Uterus (tissue), 4 donors: Measurements from ENCODE around the gene ZSCAN1. TPM values are rescaled to one million over a fixed set of nuclear protein-coding genes. Genes with fewer than 3 reads are reported as not detected.

Experiments used
- DNase-seq, 2 donors: peaks; one replicate each; pipeline ENCODE4 v3.0.0-alpha.2; 2019 to 2020
- H3K27ac ChIP-seq, 2 donors: fragments of 200-600 bp; sonication (generic); 1 replicate in 1 of 2; 2 replicates in 1 of 2; pipeline ENCODE4 v1.5.1; 2016 to 2018
- H3K27me3 ChIP-seq, 2 donors: fragments of 200-600 bp; sonication (generic); one replicate each; pipeline ENCODE4 v1.5.1; 2018 to 2019; ENCODE audit warnings: control low read depth in 1 of 2
- H3K36me3 ChIP-seq, 2 donors: fragments of 200-600 bp; sonication (generic); one replicate each; pipeline ENCODE4 v1.5.1; 2019; ENCODE audit warnings: control low read depth in 1 of 2
- H3K4me1 ChIP-seq, 2 donors: fragments of 200-600 bp; sonication (generic); one replicate each; pipeline ENCODE4 v1.5.1; 2018 to 2019; ENCODE audit warnings: control low read depth in 1 of 2
- H3K4me3 ChIP-seq, 2 donors: fragments of 200-600 bp; sonication (generic); 1 replicate in 1 of 2; 2 replicates in 1 of 2; pipeline ENCODE4 v1.5.1; 2018 to 2019; ENCODE audit warnings: mild to moderate bottlenecking in 1 of 2
- H3K9me3 ChIP-seq, 2 donors: fragments of 200-600 bp; sonication (generic); one replicate each; pipeline ENCODE4 v1.5.1; 2019; ENCODE audit warnings: control low read depth in 1 of 2
- POLR2A ChIP-seq, 2 donors: fragments of 450-650 bp; IDR thresholded peaks; one replicate each; pipeline ENCODE4 v1.6.1; 2016; ENCODE audit warnings: antibody characterized with exemption in 2 of 2, mild to moderate bottlenecking in 1 of 2, moderate library complexity in 1 of 2
- intact Hi-C: fragments of 100-400 bp; cut with DNase I; formaldehyde crosslinking; loops from one replicate; pipeline ENCODE4 v1.15.1; 2023; ENCODE audit warnings: low total_unique reads
- total RNA-seq, 4 donors: library from RNA; depleted of rRNA in 3 of 4; stranded (reverse); fragments of >200 nt in 3 of 4; gene quantifications; one replicate each; pipeline versions ENCODE4 v1.1.0 to v1.2.4, GENCODE V29; 2014 to 2023
- TF ChIP-seq, protein P1 (sequence below), 4 experiments: fragments of 200-600 bp in 2 of 4; fragments of 450-650 bp in 2 of 4; sonication (generic) in 2 of 4; IDR thresholded peaks; one replicate each; pipeline ENCODE4 v1.5.1; 2016 to 2019; ENCODE audit warnings: antibody characterized with exemption in 4 of 4, mild to moderate bottlenecking in 2 of 4, moderate library complexity in 1 of 4
- donor health status: DM: yes; HTN: yes; CAD: no.

ZSCAN1 gene
- total RNA-seq, 4 donors from 2014 or later = not detected

DNA sequence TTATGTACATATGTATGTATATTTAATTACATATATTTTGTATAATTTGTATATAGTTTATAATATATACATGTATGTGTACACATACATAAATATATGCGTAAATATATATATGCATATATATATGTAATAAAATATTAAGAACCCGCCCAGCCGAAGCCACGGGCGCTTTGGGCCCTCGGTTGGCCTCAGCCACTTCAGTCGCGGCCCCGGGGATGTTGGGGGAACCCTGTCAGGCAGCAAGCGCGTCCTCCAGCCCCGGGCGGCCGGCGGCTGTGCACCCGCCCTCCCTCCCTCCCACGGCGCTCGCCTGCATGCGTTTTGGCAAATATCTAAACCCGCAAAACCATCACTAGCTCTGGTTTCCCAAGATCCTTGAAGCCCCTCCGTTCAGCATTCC is 23.3 kb upstream of the ZSCAN1 start:
- H3K9me3 ChIP-seq = peaks cover 0 to 19% of the 10 kb centered on the region in 2 donors
- TF ChIP-seq POLR2A (IDR thresholded peaks at IDR 0.05) = no peak
- TF ChIP-seq, protein P1, sequence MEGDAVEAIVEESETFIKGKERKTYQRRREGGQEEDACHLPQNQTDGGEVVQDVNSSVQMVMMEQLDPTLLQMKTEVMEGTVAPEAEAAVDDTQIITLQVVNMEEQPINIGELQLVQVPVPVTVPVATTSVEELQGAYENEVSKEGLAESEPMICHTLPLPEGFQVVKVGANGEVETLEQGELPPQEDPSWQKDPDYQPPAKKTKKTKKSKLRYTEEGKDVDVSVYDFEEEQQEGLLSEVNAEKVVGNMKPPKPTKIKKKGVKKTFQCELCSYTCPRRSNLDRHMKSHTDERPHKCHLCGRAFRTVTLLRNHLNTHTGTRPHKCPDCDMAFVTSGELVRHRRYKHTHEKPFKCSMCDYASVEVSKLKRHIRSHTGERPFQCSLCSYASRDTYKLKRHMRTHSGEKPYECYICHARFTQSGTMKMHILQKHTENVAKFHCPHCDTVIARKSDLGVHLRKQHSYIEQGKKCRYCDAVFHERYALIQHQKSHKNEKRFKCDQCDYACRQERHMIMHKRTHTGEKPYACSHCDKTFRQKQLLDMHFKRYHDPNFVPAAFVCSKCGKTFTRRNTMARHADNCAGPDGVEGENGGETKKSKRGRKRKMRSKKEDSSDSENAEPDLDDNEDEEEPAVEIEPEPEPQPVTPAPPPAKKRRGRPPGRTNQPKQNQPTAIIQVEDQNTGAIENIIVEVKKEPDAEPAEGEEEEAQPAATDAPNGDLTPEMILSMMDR (IDR thresholded peaks at IDR 0.05) = no peak
- intact Hi-C loops = no loop called here
- no peak for DNase-seq
- no peak overlapping the region for H3K4me3 ChIP-seq
- no peaks in the 10 kb centered on the region for H3K27me3 ChIP-seq
- no peaks in the 10 kb centered on the region for H3K36me3 ChIP-seq
- H3K4me1 ChIP-seq = no peaks in the 10 kb centered on the region
- H3K27ac ChIP-seq = no peak overlapping the region

DNA sequence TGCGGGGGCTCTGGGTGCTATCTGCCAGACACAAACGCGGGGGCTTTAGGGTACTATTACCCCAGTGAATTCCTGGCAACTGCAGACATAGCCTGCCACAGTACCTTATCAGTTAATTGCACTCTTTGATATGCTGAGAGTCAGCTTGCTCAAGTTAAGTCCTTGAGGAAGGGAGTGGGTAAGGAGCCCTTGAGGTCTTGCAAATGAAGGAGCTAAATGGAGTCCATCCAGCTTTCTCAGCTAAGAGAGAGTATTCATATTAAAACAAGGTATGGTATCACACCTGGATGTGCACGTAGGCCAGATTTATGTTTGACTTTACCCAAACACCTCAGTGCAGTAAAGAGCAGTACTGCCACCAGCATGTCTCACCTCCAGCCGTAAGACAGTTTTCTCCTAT is 19.7 kb upstream of the ZSCAN1 start:
- no peaks in the 10 kb centered on the region for H3K4me1 ChIP-seq
- intact Hi-C loops = no loop called here
- no peaks in the 10 kb centered on the region for H3K27me3 ChIP-seq
- H3K27ac ChIP-seq = no peak overlapping the region
- no peak overlapping the region for H3K4me3 ChIP-seq
- no peak for DNase-seq
- TF ChIP-seq POLR2A (IDR thresholded peaks at IDR 0.05) = no peak
- TF ChIP-seq, protein P1 (IDR thresholded peaks at IDR 0.05) = no peak
- H3K36me3 ChIP-seq = no peaks in the 10 kb centered on the region
- H3K9me3 ChIP-seq = peaks cover 0 to 6% of the 10 kb centered on the region in 2 donors

DNA sequence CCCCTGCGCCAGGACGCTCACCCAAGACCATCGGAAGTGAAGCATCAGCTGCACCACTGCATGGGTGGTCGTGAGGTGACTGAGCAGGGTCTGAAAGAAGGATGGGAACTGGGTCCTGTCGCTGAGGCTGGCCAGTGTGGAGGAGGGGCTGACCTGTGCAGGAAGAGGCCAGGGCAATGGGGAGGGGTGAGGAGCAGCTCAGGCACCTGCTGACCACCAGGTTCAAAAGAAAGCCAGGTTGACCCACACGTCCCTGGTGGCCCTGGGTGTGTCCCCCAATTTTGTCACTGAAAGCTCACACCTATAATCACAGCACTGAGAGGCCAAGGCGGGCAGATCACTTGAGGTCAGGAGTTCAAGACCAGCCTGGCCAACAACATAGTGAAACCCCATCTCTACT is 13.7 kb upstream of the ZSCAN1 start:
- Histone ChIP-seq H3K9me3 (no peaks in the 10 kb centered on the region), H3K4me3 (no peak overlapping the region), H3K27ac (no peak overlapping the region), H3K4me1 (no peaks in the 10 kb centered on the region), H3K36me3 (no peaks in the 10 kb centered on the region), H3K27me3 (no peaks in the 10 kb centered on the region)
- intact Hi-C loops = no loop called here
- TF ChIP-seq, protein P1 (IDR thresholded peaks at IDR 0.05) = no peak
- TF ChIP-seq POLR2A (IDR thresholded peaks at IDR 0.05) = no peak
- DNase-seq = no peak

DNA sequence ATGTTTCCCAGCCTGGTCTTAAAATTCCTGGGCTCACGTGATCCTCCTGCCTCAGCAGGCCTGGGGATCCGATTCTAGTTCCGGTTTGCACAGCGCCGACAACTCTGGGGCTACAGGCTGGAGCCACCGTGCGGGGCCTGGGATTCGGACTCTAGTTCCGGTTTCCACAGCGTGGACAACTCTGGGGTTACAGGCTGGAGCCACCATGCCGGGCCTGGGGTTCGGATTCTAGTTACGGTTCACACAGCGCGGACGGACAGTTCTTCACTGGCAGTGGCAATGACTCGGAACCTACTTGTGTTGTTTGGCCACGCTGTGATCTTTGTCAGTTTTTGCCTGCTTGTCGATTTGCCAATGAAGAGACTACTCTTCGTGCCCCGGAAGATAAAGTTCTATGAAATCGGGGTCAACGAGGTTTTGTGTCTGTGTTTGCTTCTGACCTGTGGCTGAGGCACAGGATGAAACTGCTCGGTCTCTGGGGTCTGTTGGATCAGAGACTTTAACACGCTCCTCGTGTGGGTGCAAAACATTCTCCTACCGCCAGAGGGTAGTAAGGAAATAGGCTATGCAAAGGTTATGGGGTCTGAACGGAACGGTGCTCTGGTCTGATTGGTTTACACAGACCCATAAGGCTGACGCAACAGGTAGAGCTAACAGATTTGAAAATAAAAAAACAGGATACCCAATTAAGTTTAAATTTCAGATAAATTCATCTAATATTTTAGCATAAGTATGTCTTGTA is 12.1 kb upstream of the ZSCAN1 start:
- no peak overlapping the region for H3K4me3 ChIP-seq
- no peaks in the 10 kb centered on the region for H3K9me3 ChIP-seq
- TF ChIP-seq, protein P1 (IDR thresholded peaks at IDR 0.05) = peak; percentile 65 to 83 (median 73)
- TF ChIP-seq POLR2A (IDR thresholded peaks at IDR 0.05) = no peak
- intact Hi-C loops = no loop called here
- no peaks in the 10 kb centered on the region for H3K4me1 ChIP-seq
- peak; percentile 61 to 78 for DNase-seq
- no peaks in the 10 kb centered on the region for H3K36me3 ChIP-seq
- no peak overlapping the region for H3K27ac ChIP-seq
- no peaks in the 10 kb centered on the region for H3K27me3 ChIP-seq

DNA sequence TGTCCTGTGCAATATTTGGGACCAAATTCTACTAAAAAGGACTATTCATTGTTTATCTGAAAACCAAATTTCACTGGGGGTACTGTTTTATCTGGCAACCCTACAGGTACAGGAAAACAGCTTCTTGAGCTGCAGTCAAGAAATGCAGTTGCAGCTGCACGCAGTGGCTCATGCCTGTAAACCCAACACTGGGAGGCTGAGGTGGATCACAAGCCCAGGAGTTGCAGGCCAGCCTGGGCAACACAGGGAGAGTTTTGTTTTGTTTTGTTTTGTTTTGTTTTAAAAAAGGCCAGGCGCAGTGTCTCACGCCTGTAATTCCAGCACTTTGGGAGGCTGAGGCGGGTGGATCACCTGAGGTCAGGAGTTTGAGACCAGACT is 11.6 kb upstream of the ZSCAN1 start:
- H3K36me3 ChIP-seq = no peaks in the 10 kb centered on the region
- DNase-seq = no peak
- no peaks in the 10 kb centered on the region for H3K9me3 ChIP-seq
- no peak overlapping the region for H3K27ac ChIP-seq
- H3K4me3 ChIP-seq = no peak overlapping the region
- no peaks in the 10 kb centered on the region for H3K4me1 ChIP-seq
- no peak for TF ChIP-seq POLR2A (IDR thresholded peaks at IDR 0.05)
- TF ChIP-seq, protein P1 (IDR thresholded peaks at IDR 0.05) = no peak
- H3K27me3 ChIP-seq = no peaks in the 10 kb centered on the region
- intact Hi-C loops = no loop called here
